ENCODE results near the gene MBTPS2. TPM values are rescaled to one million over a fixed set of nuclear protein-coding genes. Genes with fewer than 3 reads are reported as not detected.

The MBTPS2 gene
- total and polyA plus RNA-seq, 10 donors = 1.0 to 13.3 (median 10.3) TPM

DNA sequence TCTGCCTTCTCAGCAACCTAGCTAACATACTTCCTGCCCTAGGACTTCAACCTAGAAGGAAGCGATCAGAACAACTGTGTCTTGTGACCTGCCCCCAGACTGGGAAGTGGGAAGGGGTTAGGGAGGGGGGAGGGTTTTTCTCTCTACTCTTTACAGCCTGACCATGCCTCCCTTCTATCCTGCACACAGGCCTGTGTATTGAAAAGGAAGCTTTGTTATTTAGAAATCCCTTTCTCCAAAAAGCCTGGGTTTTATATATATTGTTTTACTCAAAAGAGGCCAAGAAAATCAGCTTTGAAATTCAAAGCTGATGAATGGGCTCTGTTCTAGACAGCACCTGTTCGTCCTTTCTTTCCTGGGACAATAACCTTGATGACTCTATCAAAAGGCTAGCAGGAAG is 65.9 kb downstream of the MBTPS2 start:
- no peaks in the 10 kb centered on the region for H3K4me1 ChIP-seq
- no peak overlapping the region for H3K4me3 ChIP-seq
- TF ChIP-seq, protein P1, sequence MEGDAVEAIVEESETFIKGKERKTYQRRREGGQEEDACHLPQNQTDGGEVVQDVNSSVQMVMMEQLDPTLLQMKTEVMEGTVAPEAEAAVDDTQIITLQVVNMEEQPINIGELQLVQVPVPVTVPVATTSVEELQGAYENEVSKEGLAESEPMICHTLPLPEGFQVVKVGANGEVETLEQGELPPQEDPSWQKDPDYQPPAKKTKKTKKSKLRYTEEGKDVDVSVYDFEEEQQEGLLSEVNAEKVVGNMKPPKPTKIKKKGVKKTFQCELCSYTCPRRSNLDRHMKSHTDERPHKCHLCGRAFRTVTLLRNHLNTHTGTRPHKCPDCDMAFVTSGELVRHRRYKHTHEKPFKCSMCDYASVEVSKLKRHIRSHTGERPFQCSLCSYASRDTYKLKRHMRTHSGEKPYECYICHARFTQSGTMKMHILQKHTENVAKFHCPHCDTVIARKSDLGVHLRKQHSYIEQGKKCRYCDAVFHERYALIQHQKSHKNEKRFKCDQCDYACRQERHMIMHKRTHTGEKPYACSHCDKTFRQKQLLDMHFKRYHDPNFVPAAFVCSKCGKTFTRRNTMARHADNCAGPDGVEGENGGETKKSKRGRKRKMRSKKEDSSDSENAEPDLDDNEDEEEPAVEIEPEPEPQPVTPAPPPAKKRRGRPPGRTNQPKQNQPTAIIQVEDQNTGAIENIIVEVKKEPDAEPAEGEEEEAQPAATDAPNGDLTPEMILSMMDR (IDR thresholded peaks at IDR 0.05 in 8 of 11, conservative IDR thresholded peaks at IDR 0.05 in 3 of 11) = no peak
- TF ChIP-seq POLR2AphosphoS5 (IDR thresholded peaks at IDR 0.05) = no peak
- no peak for TF ChIP-seq POLR2A (IDR thresholded peaks at IDR 0.05)
- H3K36me3 ChIP-seq = no peaks in the 10 kb centered on the region
- H3K27me3 ChIP-seq (replicated peaks in 1 of 7) = no peaks in the 10 kb centered on the region
- DNase-seq = no peak
- intact Hi-C loops (cut with DNase I; ENCODE audit: low total_unique reads) = no loop called here
- 45 to 75% (median 53%) methylated on average over 2 of the region's 2 CpGs for WGBS, 5 donors
- H3K27ac ChIP-seq = no peak overlapping the region
- no peaks in the 10 kb centered on the region for H3K9me3 ChIP-seq

- Histone ChIP-seq H3K36me3 (no peaks in the 10 kb centered on the region), H3K27me3 (replicated peaks in 1 of 7) (no peaks in the 10 kb centered on the region), H3K27ac (no peak overlapping the region), H3K9me3 (no peaks in the 10 kb centered on the region), H3K4me1 (no peaks in the 10 kb centered on the region), H3K4me3 (no peak overlapping the region)
- no peak for DNase-seq
- TF ChIP-seq POLR2A (IDR thresholded peaks at IDR 0.05) = no peak
- TF ChIP-seq, protein P1 (IDR thresholded peaks at IDR 0.05 in 8 of 11, conservative IDR thresholded peaks at IDR 0.05 in 3 of 11) = no peak
- TF ChIP-seq POLR2AphosphoS5 (IDR thresholded peaks at IDR 0.05) = no peak
- WGBS, 5 donors = 79 to 98% (median 95%) methylated on average over 3 of the region's 3 CpGs
- intact Hi-C loops (cut with DNase I; ENCODE audit: low total_unique reads) = no loop called here
These were observed 66.5 kb downstream of the MBTPS2 start for GRCh38 chrX:21905953-21906352.

DNA sequence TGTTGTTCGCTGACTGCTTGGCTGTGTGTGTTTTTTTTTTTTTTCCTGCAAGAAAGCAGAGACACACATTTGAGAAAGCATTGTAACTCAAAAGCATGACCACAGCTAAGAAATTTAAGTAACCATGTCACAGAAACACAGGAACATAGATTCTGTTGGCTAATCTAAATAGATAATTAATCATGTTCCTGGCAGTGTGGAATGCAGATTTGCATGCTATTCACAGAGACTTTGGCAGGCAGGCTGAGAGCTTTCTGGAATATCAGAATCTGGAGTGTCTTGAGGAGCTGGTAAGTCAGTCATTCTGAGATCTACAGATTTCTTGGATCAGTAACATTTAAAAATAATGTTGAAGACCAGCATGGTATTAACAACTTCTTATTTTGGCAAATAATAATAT is 67.8 kb downstream of the MBTPS2 start:
- Histone ChIP-seq H3K27me3 (replicated peaks in 1 of 7) (no peaks in the 10 kb centered on the region), H3K4me1 (no peaks in the 10 kb centered on the region), H3K27ac (no peak overlapping the region), H3K36me3 (no peaks in the 10 kb centered on the region), H3K9me3 (no peaks in the 10 kb centered on the region), H3K4me3 (no peak overlapping the region)
- TF ChIP-seq POLR2AphosphoS5 (IDR thresholded peaks at IDR 0.05) (no peak), POLR2A (IDR thresholded peaks at IDR 0.05) (no peak)
- TF ChIP-seq, protein P1 (IDR thresholded peaks at IDR 0.05 in 8 of 11, conservative IDR thresholded peaks at IDR 0.05 in 3 of 11) = no peak
- intact Hi-C loops (cut with DNase I; ENCODE audit: low total_unique reads) = no loop called here
- DNase-seq = no peak
- 59 to 92% (median 82%) methylated on average over 1 of the region's 1 CpG for WGBS, 5 donors

DNA sequence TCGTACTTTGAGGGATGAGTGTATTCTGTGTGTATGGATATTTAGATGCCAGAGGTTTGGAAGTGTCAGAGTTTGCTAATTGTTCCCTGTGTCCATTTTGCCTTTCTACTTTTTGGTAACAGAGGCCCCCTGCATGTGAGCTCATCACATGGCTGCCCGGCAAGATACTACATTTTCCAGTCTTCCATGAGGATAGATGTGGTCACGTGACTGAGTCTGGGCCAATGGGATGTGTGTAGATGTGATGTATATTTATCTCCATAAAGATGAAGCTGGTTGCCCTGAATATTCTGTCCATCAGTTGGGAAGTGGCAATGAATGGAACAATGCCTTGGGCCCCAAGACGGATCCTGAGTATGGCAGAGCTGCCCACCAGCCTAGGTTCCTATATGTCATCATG is 72.1 kb downstream of the MBTPS2 start:
- H3K9me3 ChIP-seq = no peaks in the 10 kb centered on the region
- H3K27me3 ChIP-seq (replicated peaks in 1 of 7) = no peaks in the 10 kb centered on the region
- TF ChIP-seq, protein P1 (IDR thresholded peaks at IDR 0.05 in 8 of 11, conservative IDR thresholded peaks at IDR 0.05 in 3 of 11) = no peak
- TF ChIP-seq POLR2A (IDR thresholded peaks at IDR 0.05) (no peak), POLR2AphosphoS5 (IDR thresholded peaks at IDR 0.05) (no peak)
- no peak overlapping the region for H3K4me3 ChIP-seq
- no peak for DNase-seq
- 83 to 97% (median 94%) methylated on average over 4 of the region's 4 CpGs for WGBS, 5 donors
- H3K27ac ChIP-seq = no peak overlapping the region
- intact Hi-C loops (cut with DNase I; ENCODE audit: low total_unique reads) = no loop called here
- no peaks in the 10 kb centered on the region for H3K4me1 ChIP-seq
- H3K36me3 ChIP-seq = no peaks in the 10 kb centered on the region
